ENCODE data around the gene ZNF777. TPM values are rescaled to one million over a fixed set of nuclear protein-coding genes. Genes with fewer than 3 reads are reported as not detected.
A peak's percentile ranks its signal among the peaks of the same experiment; 100 is the strongest.

ZNF777 gene
- total and polyA plus RNA-seq, 9 of the 15 experiments (the other 6 are each of a cell fraction or from before 2014, with no cell fraction given): 0.11 to 32.6 (median 9.0) TPM

DNA sequence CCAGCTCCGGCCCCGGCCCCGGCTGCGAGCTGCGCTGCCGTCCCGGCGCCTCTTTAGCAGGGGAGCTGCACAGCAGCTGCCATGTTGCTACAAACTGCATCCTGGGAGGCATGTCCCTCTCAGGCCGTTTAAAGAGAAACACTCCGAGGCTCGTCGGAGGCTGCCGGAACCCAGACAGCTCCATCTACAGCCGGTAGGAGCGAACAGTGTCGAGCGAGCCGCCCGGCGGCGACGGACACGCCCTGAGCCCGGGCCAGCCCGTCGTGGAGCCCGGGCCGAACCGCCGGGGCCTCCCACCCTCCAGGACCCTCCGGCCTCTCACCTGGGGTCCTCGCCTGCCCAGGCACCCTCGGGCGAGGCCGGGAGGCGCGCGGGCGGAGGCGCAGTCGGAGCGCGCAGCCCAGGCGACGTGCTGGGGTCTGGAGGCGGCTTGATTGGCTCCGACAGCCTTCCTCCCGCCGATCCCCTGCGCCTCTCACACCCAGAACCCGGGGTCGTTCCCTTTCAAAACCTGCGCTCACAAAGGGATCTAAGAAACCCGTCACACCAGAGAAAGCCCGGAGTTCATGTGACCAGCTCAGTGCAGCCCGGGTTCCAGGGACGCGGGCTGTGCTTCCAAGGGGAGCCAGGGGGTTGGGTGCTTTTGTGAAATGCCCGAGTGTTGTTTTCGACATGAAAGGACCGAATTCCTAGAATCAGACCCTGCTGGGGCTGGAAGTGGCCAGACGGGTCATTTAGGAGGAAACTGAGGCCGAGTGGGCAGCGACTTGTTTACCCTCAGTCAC lies at the start of gene ZNF777 (continued):
- no peak for TF ChIP-seq MGA (IDR thresholded peaks at IDR 0.05)
- no peak for TF ChIP-seq ZNF239 (CRISPR knock-in tag; IDR thresholded peaks at IDR 0.05)
- TF ChIP-seq, protein P1, sequence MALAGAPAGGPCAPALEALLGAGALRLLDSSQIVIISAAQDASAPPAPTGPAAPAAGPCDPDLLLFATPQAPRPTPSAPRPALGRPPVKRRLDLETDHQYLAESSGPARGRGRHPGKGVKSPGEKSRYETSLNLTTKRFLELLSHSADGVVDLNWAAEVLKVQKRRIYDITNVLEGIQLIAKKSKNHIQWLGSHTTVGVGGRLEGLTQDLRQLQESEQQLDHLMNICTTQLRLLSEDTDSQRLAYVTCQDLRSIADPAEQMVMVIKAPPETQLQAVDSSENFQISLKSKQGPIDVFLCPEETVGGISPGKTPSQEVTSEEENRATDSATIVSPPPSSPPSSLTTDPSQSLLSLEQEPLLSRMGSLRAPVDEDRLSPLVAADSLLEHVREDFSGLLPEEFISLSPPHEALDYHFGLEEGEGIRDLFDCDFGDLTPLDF (CRISPR knock-in tag; IDR thresholded peaks at IDR 0.05): peak; percentile 18
- TF ChIP-seq NBN (IDR thresholded peaks at IDR 0.05; ENCODE audit: low read depth): no peak
- TF ChIP-seq PURB (CRISPR knock-in tag; IDR thresholded peaks at IDR 0.05; ENCODE audit: low read depth): no peak
- TF ChIP-seq ETS2 (tag; IDR thresholded peaks at IDR 0.05; ENCODE audit: borderline replicate concordance, poor library complexity, severe bottlenecking): no peak
- no peak for TF ChIP-seq MEF2D (tag; conservative IDR thresholded peaks at IDR 0.05; ENCODE audit: low read depth)
- TF ChIP-seq NRF1 (conservative IDR thresholded peaks at IDR 0.05 in 1 of 2, IDR thresholded peaks at IDR 0.05 in 1 of 2): peak; percentile 64 to 71

Measured in K562 (cell line).